Hepatocyte (in vitro differentiated cells): ENCODE measurements around the gene NUP54. TPM values are rescaled to one million over a fixed set of nuclear protein-coding genes. Genes with fewer than 3 reads are reported as not detected.

Source experiments
- DNase-seq: peaks from one replicate; pipeline ENCODE4 v3.0.0-alpha.2; 2016; ENCODE audit warnings: low spot score
- H2AFZ ChIP-seq: fragments of 200-600 bp; sonication (generic); 2 replicates; pipeline ENCODE4 v1.6.0; 2016; ENCODE audit warnings: antibody characterized with exemption, mild to moderate bottlenecking
- H3K27ac ChIP-seq: fragments of 200-600 bp; sonication (generic); 2 replicates; pipeline ENCODE4 v1.5.1; 2016; ENCODE audit warnings: mild to moderate bottlenecking
- H3K27me3 ChIP-seq: fragments of 200-600 bp; sonication (generic); 2 replicates; pipeline ENCODE4 v1.6.1; 2016
- H3K36me3 ChIP-seq: fragments of 200-600 bp; sonication (generic); replicated peaks from 2 replicates; pipeline ENCODE4 v1.5.1; 2016; ENCODE audit warnings: low read depth; ENCODE audit not compliant: insufficient read depth
- H3K4me1 ChIP-seq: fragments of 200-600 bp; sonication (generic); 2 replicates; pipeline ENCODE4 v1.5.1; 2016; ENCODE audit warnings: mild to moderate bottlenecking, moderate library complexity; ENCODE audit not compliant: insufficient read depth
- H3K4me2 ChIP-seq: fragments of 200-600 bp; sonication (generic); 2 replicates; pipeline ENCODE4 v1.6.0; 2016
- H3K4me3 ChIP-seq: fragments of 200-600 bp; sonication (generic); 2 replicates; pipeline ENCODE4 v1.5.1; 2016; ENCODE audit warnings: mild to moderate bottlenecking
- H3K79me2 ChIP-seq: fragments of 200-600 bp; sonication (generic); 2 replicates; pipeline ENCODE4 v1.6.0; 2017; ENCODE audit warnings: mild to moderate bottlenecking
- H3K9me2 ChIP-seq: fragments of 200-600 bp; sonication (generic); replicated peaks from 2 replicates; pipeline ENCODE4 v1.6.0; 2017; ENCODE audit warnings: mild to moderate bottlenecking; ENCODE audit not compliant: insufficient read depth
- H3K9me3 ChIP-seq: fragments of 200-600 bp; sonication (generic); 2 replicates; pipeline ENCODE4 v1.5.1; 2016; ENCODE audit warnings: low read depth, mild to moderate bottlenecking
- H4K20me1 ChIP-seq: fragments of 200-600 bp; sonication (generic); 2 replicates; pipeline ENCODE4 v1.6.0; 2016; ENCODE audit warnings: mild to moderate bottlenecking; ENCODE audit not compliant: insufficient read depth, poor library complexity, severe bottlenecking
- CTCF ChIP-seq: fragments of 200-600 bp; sonication (generic); IDR thresholded peaks from 2 replicates; pipeline ENCODE4 v1.5.1; 2016; ENCODE audit warnings: antibody characterized with exemption, mild to moderate bottlenecking; ENCODE audit not compliant: poor library complexity
- EZH2 ChIP-seq: fragments of 200-600 bp; sonication (generic); IDR thresholded peaks from 2 replicates; pipeline ENCODE4 v1.6.1; 2016; ENCODE audit warnings: antibody characterized with exemption, mild to moderate bottlenecking, borderline replicate concordance
- EZH2phosphoT487 ChIP-seq: fragments of 200-600 bp; sonication (generic); IDR thresholded peaks from one replicate; pipeline ENCODE4 v1.6.1; 2018; ENCODE audit warnings: antibody characterized with exemption, mild to moderate bottlenecking, low read depth, moderate library complexity; ENCODE audit not compliant: unreplicated experiment, severe bottlenecking
- WGBS: methylation state at CpG from one replicate; pipeline ENCODE4 v1.1.6; 2016; ENCODE audit warnings: low lambda C conversion rate; ENCODE audit errors: missing lambda C conversion rate; 5-methylcytosine and 5-hydroxymethylcytosine counted together
- polyA plus RNA-seq: library from polyadenylated mRNA; unstranded; fragments of >200 nt; fragmentation: Nextera tagmentation; extraction: Ambion mirVana; gene quantifications from 2 replicates; pipeline ENCODE4 v1.2.1, GENCODE V29; 2016
- total RNA-seq: library from RNA; depleted of rRNA; stranded (reverse); fragments of >200 nt; gene quantifications from 2 replicates; pipeline ENCODE4 v1.2.3, GENCODE V29; 2014

The NUP54 gene
- total and polyA plus RNA-seq, 2 experiments from 2014 or later, result 20.6 to 40.9 TPM

GRCh38 chr4:76066546-76066945 lies 81.7 kb downstream of the NUP54 start:
- no peaks in the 10 kb centered on the region for H3K27me3 ChIP-seq
- DNase-seq, result no peak
- H2AFZ ChIP-seq, result no peak overlapping the region
- no peaks in the 10 kb centered on the region for H3K9me2 ChIP-seq
- no peaks in the 10 kb centered on the region for H4K20me1 ChIP-seq
- H3K79me2 ChIP-seq, result no peaks in the 10 kb centered on the region
- H3K4me1 ChIP-seq, result no peaks in the 10 kb centered on the region
- no peak overlapping the region for H3K27ac ChIP-seq
- no peak overlapping the region for H3K4me2 ChIP-seq
- no peaks in the 10 kb centered on the region for H3K9me3 ChIP-seq
- TF ChIP-seq EZH2 (no peak), CTCF (no peak), EZH2phosphoT487 (no peak)
- no peak overlapping the region for H3K4me3 ChIP-seq
- H3K36me3 ChIP-seq, result no peaks in the 10 kb centered on the region
- 82% methylated on average over 3 of the region's 3 CpGs for WGBS

Other genes with a start within 250 kb of the NUP54 start
- gene PPEF2, start 245.9 kb downstream of the NUP54 start, total RNA-seq, result not detected in 2 replicates
- gene PPEF2, start 245.9 kb downstream of the NUP54 start, polyA plus RNA-seq, result not detected in 2 replicates
- 41.0 and 62.5 TPM in 2 replicates for gene NAAA, start 207.4 kb downstream of the NUP54 start, total RNA-seq
- 18.4 and 21.8 TPM in 2 replicates for gene NAAA, start 207.4 kb downstream of the NUP54 start, polyA plus RNA-seq
- gene SDAD1, start 157.5 kb downstream of the NUP54 start, total RNA-seq, result 33.8 and 43.3 TPM in 2 replicates
- 35.3 and 36.0 TPM in 2 replicates for gene SDAD1, start 157.5 kb downstream of the NUP54 start, polyA plus RNA-seq
- not detected in 2 replicates for gene CXCL9, start 140.9 kb downstream of the NUP54 start, total RNA-seq
- gene CXCL9, start 140.9 kb downstream of the NUP54 start, polyA plus RNA-seq, result not detected in 2 replicates
- gene CXCL10, start 124.9 kb downstream of the NUP54 start, total RNA-seq, result 2.8 and 3.7 TPM in 2 replicates
- 3.3 and 7.4 TPM in 2 replicates for gene CXCL10, start 124.9 kb downstream of the NUP54 start, polyA plus RNA-seq
- gene CXCL11, start 112.3 kb downstream of the NUP54 start, total RNA-seq, result not detected in 2 replicates
- not detected in 2 replicates for gene CXCL11, start 112.3 kb downstream of the NUP54 start, polyA plus RNA-seq
- gene ART3, start 73.7 kb downstream of the NUP54 start, total RNA-seq, result 0.90 and 1.0 TPM in 2 replicates
- gene ART3, start 73.7 kb downstream of the NUP54 start, polyA plus RNA-seq, result 2.8 and 3.8 TPM in 2 replicates
- gene SCARB2, start 65.4 kb upstream of the NUP54 start, total RNA-seq, result 244 and 246 TPM in 2 replicates
- 85.8 and 131 TPM in 2 replicates for gene SCARB2, start 65.4 kb upstream of the NUP54 start, polyA plus RNA-seq
- 5.9 and 9.3 TPM in 2 replicates for gene FAM47E, start 103.3 kb upstream of the NUP54 start, total RNA-seq
- gene FAM47E, start 103.3 kb upstream of the NUP54 start, polyA plus RNA-seq, result 8.9 and 11.1 TPM in 2 replicates
- gene STBD1, start 158.3 kb upstream of the NUP54 start, total RNA-seq, result 26.5 and 34.2 TPM in 2 replicates
- 25.3 and 29.7 TPM in 2 replicates for gene STBD1, start 158.3 kb upstream of the NUP54 start, polyA plus RNA-seq